ENCODE data around the gene MAP3K20. TPM values are rescaled to one million over a fixed set of nuclear protein-coding genes. Genes with fewer than 3 reads are reported as not detected.

The MAP3K20 gene
- total and polyA plus RNA-seq, 9 donors: 38.6 to 127 (median 88.4) TPM

- intact Hi-C loops (cut with DNase I): no loop called here
- TF ChIP-seq EP300 (IDR thresholded peaks at IDR 0.05): no peak
- no peak for TF ChIP-seq POLR2A (IDR thresholded peaks at IDR 0.05)
- TF ChIP-seq, protein P1, sequence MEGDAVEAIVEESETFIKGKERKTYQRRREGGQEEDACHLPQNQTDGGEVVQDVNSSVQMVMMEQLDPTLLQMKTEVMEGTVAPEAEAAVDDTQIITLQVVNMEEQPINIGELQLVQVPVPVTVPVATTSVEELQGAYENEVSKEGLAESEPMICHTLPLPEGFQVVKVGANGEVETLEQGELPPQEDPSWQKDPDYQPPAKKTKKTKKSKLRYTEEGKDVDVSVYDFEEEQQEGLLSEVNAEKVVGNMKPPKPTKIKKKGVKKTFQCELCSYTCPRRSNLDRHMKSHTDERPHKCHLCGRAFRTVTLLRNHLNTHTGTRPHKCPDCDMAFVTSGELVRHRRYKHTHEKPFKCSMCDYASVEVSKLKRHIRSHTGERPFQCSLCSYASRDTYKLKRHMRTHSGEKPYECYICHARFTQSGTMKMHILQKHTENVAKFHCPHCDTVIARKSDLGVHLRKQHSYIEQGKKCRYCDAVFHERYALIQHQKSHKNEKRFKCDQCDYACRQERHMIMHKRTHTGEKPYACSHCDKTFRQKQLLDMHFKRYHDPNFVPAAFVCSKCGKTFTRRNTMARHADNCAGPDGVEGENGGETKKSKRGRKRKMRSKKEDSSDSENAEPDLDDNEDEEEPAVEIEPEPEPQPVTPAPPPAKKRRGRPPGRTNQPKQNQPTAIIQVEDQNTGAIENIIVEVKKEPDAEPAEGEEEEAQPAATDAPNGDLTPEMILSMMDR (IDR thresholded peaks at IDR 0.05): no peak
- no peak overlapping the region for H3K4me3 ChIP-seq
- no peaks in the 10 kb centered on the region for H3K27me3 ChIP-seq
- no peak for DNase-seq
- no peaks in the 10 kb centered on the region for H3K4me1 ChIP-seq (ENCODE audit: insufficient read depth)
- no peaks in the 10 kb centered on the region for H3K36me3 ChIP-seq
- H3K9me3 ChIP-seq: no peaks in the 10 kb centered on the region
- 82 to 84% (median 84%) methylated on average over 5 of the region's 5 CpGs for WGBS, 3 donors
- H3K27ac ChIP-seq: no peak overlapping the region
Measured at GRCh38 chr2:173271825-173272224, 196.2 kb downstream of the MAP3K20 start.

DNA sequence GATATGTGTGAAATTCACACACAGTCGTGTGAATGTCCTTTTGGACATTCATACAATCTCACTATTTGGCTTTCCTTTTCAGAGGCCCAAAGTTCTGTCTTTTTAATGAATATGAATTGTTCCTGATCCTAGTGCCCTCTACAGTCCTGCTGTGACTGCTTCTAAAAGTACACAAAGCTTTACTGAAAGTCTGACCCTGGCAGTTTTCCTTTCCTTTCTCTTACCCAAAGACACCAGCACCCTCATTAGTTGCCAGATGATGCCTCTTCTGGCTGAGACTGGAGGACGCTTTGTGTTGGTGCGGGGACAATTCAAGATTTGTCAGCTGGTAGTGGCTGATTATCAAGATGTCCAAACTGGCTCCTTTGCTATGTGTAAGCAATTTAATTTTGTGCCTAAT lies 197.2 kb downstream of the MAP3K20 start:
- H3K27me3 ChIP-seq: no peaks in the 10 kb centered on the region
- DNase-seq: no peak
- intact Hi-C loops (cut with DNase I): no loop called here
- H3K9me3 ChIP-seq: no peaks in the 10 kb centered on the region
- H3K4me1 ChIP-seq (ENCODE audit: insufficient read depth): no peaks in the 10 kb centered on the region
- no peak overlapping the region for H3K27ac ChIP-seq
- H3K4me3 ChIP-seq: no peak overlapping the region
- no peaks in the 10 kb centered on the region for H3K36me3 ChIP-seq
- TF ChIP-seq EP300 (IDR thresholded peaks at IDR 0.05) (no peak), POLR2A (IDR thresholded peaks at IDR 0.05) (no peak)
- TF ChIP-seq, protein P1 (IDR thresholded peaks at IDR 0.05): no peak
- WGBS, 3 donors: 84 to 93% (median 86%) methylated on average over 3 of the region's 3 CpGs

- no peak for DNase-seq
- intact Hi-C loops (cut with DNase I): no loop called here
- no peaks in the 10 kb centered on the region for H3K9me3 ChIP-seq
- H3K27ac ChIP-seq: no peak overlapping the region
- H3K4me1 ChIP-seq (ENCODE audit: insufficient read depth): no peaks in the 10 kb centered on the region
- H3K36me3 ChIP-seq: no peaks in the 10 kb centered on the region
- H3K4me3 ChIP-seq: no peak overlapping the region
- TF ChIP-seq POLR2A (IDR thresholded peaks at IDR 0.05) (no peak), EP300 (IDR thresholded peaks at IDR 0.05) (no peak)
- TF ChIP-seq, protein P1 (IDR thresholded peaks at IDR 0.05): no peak
- no peaks in the 10 kb centered on the region for H3K27me3 ChIP-seq
- WGBS, 3 donors: 85 to 91% (median 86%) methylated on average over 3 of the region's 3 CpGs
Measured at GRCh38 chr2:173278794-173279526, 203.3 kb downstream of the MAP3K20 start.

GRCh38 chr2:173279527-173279868 lies 203.9 kb downstream of the MAP3K20 start:
- WGBS, 3 donors: 87 to 90% (median 88%) methylated on average over 3 of the region's 3 CpGs
- intact Hi-C loops (cut with DNase I): no loop called here
- no peak for TF ChIP-seq EP300 (IDR thresholded peaks at IDR 0.05)
- TF ChIP-seq POLR2A (IDR thresholded peaks at IDR 0.05): no peak
- TF ChIP-seq, protein P1 (IDR thresholded peaks at IDR 0.05): no peak

More at GRCh38 chr2:173279527-173279868, 203.9 kb downstream of the MAP3K20 start:
- Histone ChIP-seq H3K27ac (no peak overlapping the region), H3K4me1 (ENCODE audit: insufficient read depth) (no peaks in the 10 kb centered on the region), H3K4me3 (no peak overlapping the region), H3K27me3 (no peaks in the 10 kb centered on the region), H3K36me3 (no peaks in the 10 kb centered on the region), H3K9me3 (no peaks in the 10 kb centered on the region)
- no peak for DNase-seq
